ENCODE data around the gene PDZD2. TPM values are rescaled to one million over a fixed set of nuclear protein-coding genes. Genes with fewer than 3 reads are reported as not detected.

Gene PDZD2
- polyA plus RNA-seq, 3 donors from 2014 or later, result 0.37 TPM; not detected in 2

- H3K4me3 Mint-ChIP-seq, result no peak overlapping the region
- DNase-seq, result no peak
- H3K27me3 Mint-ChIP-seq (ENCODE audit: low read depth in 3 of 3), result peaks cover 1 to 4% (median 2%) of the 10 kb centered on the region in 3 donors
- no peaks in the 10 kb centered on the region for H3K4me1 Mint-ChIP-seq
- H3K9me3 Mint-ChIP-seq, result peaks cover 0 to 2% (median 0%) of the 10 kb centered on the region in 6 donors
- H3K36me3 Mint-ChIP-seq, result no peaks in the 10 kb centered on the region
- H3K27ac Mint-ChIP-seq, result no peak overlapping the region
Measured at GRCh38 chr5:31981361-31981945, 342.5 kb downstream of the PDZD2 start.

GRCh38 chr5:31982027-31982426 is 343.1 kb downstream of the PDZD2 start:
- H3K4me3 Mint-ChIP-seq, result no peak overlapping the region
- DNase-seq, result no peak
- peaks cover 1 to 4% (median 2%) of the 10 kb centered on the region in 3 donors for H3K27me3 Mint-ChIP-seq (ENCODE audit: low read depth in 3 of 3)
- H3K4me1 Mint-ChIP-seq, result no peaks in the 10 kb centered on the region
- H3K9me3 Mint-ChIP-seq, result peaks cover 0 to 2% (median 0%) of the 10 kb centered on the region in 6 donors
- no peaks in the 10 kb centered on the region for H3K36me3 Mint-ChIP-seq
- no peak overlapping the region for H3K27ac Mint-ChIP-seq

- Mint-ChIP-seq H3K36me3 (no peaks in the 10 kb centered on the region), H3K27me3 (ENCODE audit: low read depth in 3 of 3) (peaks cover 1 to 4% (median 2%) of the 10 kb centered on the region in 3 donors), H3K4me1 (no peaks in the 10 kb centered on the region), H3K9me3 (peaks cover 0 to 2% (median 0%) of the 10 kb centered on the region in 6 donors), H3K27ac (no peak overlapping the region), H3K4me3 (no peak overlapping the region)
- DNase-seq, result no peak
Measured at GRCh38 chr5:31982621-31983020, 343.7 kb downstream of the PDZD2 start.

- H3K27ac Mint-ChIP-seq, result no peak overlapping the region
- peaks cover 1 to 4% (median 3%) of the 10 kb centered on the region in 3 donors for H3K27me3 Mint-ChIP-seq (ENCODE audit: low read depth in 3 of 3)
- peaks cover 0 to 2% (median 0%) of the 10 kb centered on the region in 6 donors for H3K9me3 Mint-ChIP-seq
- H3K4me3 Mint-ChIP-seq, result no peak overlapping the region
- H3K36me3 Mint-ChIP-seq, result no peaks in the 10 kb centered on the region
- DNase-seq, result no peak
- no peaks in the 10 kb centered on the region for H3K4me1 Mint-ChIP-seq
Measured at GRCh38 chr5:31983851-31984250, 344.9 kb downstream of the PDZD2 start.

GRCh38 chr5:31984691-31985090 is 345.8 kb downstream of the PDZD2 start:
- peaks cover 1 to 4% (median 3%) of the 10 kb centered on the region in 3 donors for H3K27me3 Mint-ChIP-seq (ENCODE audit: low read depth in 3 of 3)
- no peaks in the 10 kb centered on the region for H3K36me3 Mint-ChIP-seq
- H3K9me3 Mint-ChIP-seq, result peaks cover 0 to 2% (median 0%) of the 10 kb centered on the region in 6 donors
- H3K4me3 Mint-ChIP-seq, result no peak overlapping the region
- H3K4me1 Mint-ChIP-seq, result no peaks in the 10 kb centered on the region
- DNase-seq, result no peak
- H3K27ac Mint-ChIP-seq, result peak overlapping the region in 1 of 6 donors; percentile 2

GRCh38 chr5:31986101-31986500 is 347.2 kb downstream of the PDZD2 start:
- no peak overlapping the region for H3K27ac Mint-ChIP-seq
- no peaks in the 10 kb centered on the region for H3K36me3 Mint-ChIP-seq
- H3K4me1 Mint-ChIP-seq, result no peaks in the 10 kb centered on the region
- DNase-seq, result no peak
- peaks cover 0 to 2% (median 0%) of the 10 kb centered on the region in 6 donors for H3K9me3 Mint-ChIP-seq
- H3K27me3 Mint-ChIP-seq (ENCODE audit: low read depth in 3 of 3), result peaks cover 3 to 7% (median 3%) of the 10 kb centered on the region in 3 donors
- H3K4me3 Mint-ChIP-seq, result no peak overlapping the region

- Mint-ChIP-seq H3K36me3 (no peaks in the 10 kb centered on the region), H3K9me3 (no peaks in the 10 kb centered on the region), H3K27ac (no peak overlapping the region), H3K27me3 (ENCODE audit: low read depth in 3 of 3) (peaks cover 3% of the 10 kb centered on the region in 3 donors), H3K4me1 (no peaks in the 10 kb centered on the region), H3K4me3 (no peak overlapping the region)
- DNase-seq, result no peak
Measured at GRCh38 chr5:31987985-31988710, 349.2 kb downstream of the PDZD2 start.

- Mint-ChIP-seq H3K4me3 (no peak overlapping the region), H3K4me1 (no peaks in the 10 kb centered on the region), H3K9me3 (no peaks in the 10 kb centered on the region), H3K27me3 (ENCODE audit: low read depth in 3 of 3) (peaks cover 2 to 3% (median 3%) of the 10 kb centered on the region in 3 donors), H3K27ac (no peak overlapping the region), H3K36me3 (no peaks in the 10 kb centered on the region)
- no peak for DNase-seq
Measured at GRCh38 chr5:31990081-31990650, 351.2 kb downstream of the PDZD2 start.

- Mint-ChIP-seq H3K4me1 (no peaks in the 10 kb centered on the region), H3K4me3 (no peak overlapping the region), H3K27ac (no peak overlapping the region), H3K36me3 (no peaks in the 10 kb centered on the region), H3K27me3 (ENCODE audit: low read depth in 3 of 3) (peaks cover 2 to 3% (median 3%) of the 10 kb centered on the region in 3 donors), H3K9me3 (no peaks in the 10 kb centered on the region)
- DNase-seq, result no peak
Measured at GRCh38 chr5:31990701-31991110, 351.8 kb downstream of the PDZD2 start.

GRCh38 chr5:31992377-31992776 is 353.4 kb downstream of the PDZD2 start:
- no peak for DNase-seq
- Mint-ChIP-seq H3K4me1 (no peaks in the 10 kb centered on the region), H3K4me3 (no peak overlapping the region), H3K9me3 (no peaks in the 10 kb centered on the region), H3K27me3 (ENCODE audit: low read depth in 3 of 3) (peaks cover 2 to 3% (median 3%) of the 10 kb centered on the region in 3 donors), H3K36me3 (no peaks in the 10 kb centered on the region), H3K27ac (no peak overlapping the region)

GRCh38 chr5:31993165-31993961 is 354.4 kb downstream of the PDZD2 start:
- H3K27me3 Mint-ChIP-seq (ENCODE audit: low read depth in 3 of 3), result peaks cover 0 to 3% (median 3%) of the 10 kb centered on the region in 3 donors
- no peaks in the 10 kb centered on the region for H3K4me1 Mint-ChIP-seq
- no peaks in the 10 kb centered on the region for H3K9me3 Mint-ChIP-seq
- no peak overlapping the region for H3K27ac Mint-ChIP-seq
- no peak for DNase-seq
- no peaks in the 10 kb centered on the region for H3K36me3 Mint-ChIP-seq
- no peak overlapping the region for H3K4me3 Mint-ChIP-seq

GRCh38 chr5:31995006-31995405 is 356.1 kb downstream of the PDZD2 start:
- Mint-ChIP-seq H3K4me1 (no peaks in the 10 kb centered on the region), H3K36me3 (no peaks in the 10 kb centered on the region), H3K27ac (no peak overlapping the region), H3K9me3 (no peaks in the 10 kb centered on the region), H3K27me3 (ENCODE audit: low read depth in 3 of 3) (peaks cover 0 to 3% (median 2%) of the 10 kb centered on the region in 3 donors), H3K4me3 (no peak overlapping the region)
- no peak for DNase-seq

- Mint-ChIP-seq H3K27ac (no peak overlapping the region), H3K4me1 (no peaks in the 10 kb centered on the region), H3K9me3 (no peaks in the 10 kb centered on the region), H3K36me3 (no peaks in the 10 kb centered on the region), H3K27me3 (ENCODE audit: low read depth in 3 of 3) (peaks cover 0 to 2% (median under 1%) of the 10 kb centered on the region in 3 donors), H3K4me3 (no peak overlapping the region)
- DNase-seq, result no peak
Measured at GRCh38 chr5:31995714-31996113, 356.8 kb downstream of the PDZD2 start.

- Mint-ChIP-seq H3K4me1 (no peaks in the 10 kb centered on the region), H3K9me3 (no peaks in the 10 kb centered on the region), H3K36me3 (no peaks in the 10 kb centered on the region), H3K27ac (no peak overlapping the region), H3K27me3 (ENCODE audit: low read depth in 3 of 3) (no peaks in the 10 kb centered on the region), H3K4me3 (no peak overlapping the region)
- DNase-seq, result no peak
Measured at GRCh38 chr5:31996909-31997308, 358.0 kb downstream of the PDZD2 start.
